RPMI8226 (cell line): ENCODE results near the gene PTPN20.

Experiments
- DNase-seq: peaks from one replicate; pipeline ENCODE4 v3.0.0-alpha.2; 2015

Gene PTPN20

DNA sequence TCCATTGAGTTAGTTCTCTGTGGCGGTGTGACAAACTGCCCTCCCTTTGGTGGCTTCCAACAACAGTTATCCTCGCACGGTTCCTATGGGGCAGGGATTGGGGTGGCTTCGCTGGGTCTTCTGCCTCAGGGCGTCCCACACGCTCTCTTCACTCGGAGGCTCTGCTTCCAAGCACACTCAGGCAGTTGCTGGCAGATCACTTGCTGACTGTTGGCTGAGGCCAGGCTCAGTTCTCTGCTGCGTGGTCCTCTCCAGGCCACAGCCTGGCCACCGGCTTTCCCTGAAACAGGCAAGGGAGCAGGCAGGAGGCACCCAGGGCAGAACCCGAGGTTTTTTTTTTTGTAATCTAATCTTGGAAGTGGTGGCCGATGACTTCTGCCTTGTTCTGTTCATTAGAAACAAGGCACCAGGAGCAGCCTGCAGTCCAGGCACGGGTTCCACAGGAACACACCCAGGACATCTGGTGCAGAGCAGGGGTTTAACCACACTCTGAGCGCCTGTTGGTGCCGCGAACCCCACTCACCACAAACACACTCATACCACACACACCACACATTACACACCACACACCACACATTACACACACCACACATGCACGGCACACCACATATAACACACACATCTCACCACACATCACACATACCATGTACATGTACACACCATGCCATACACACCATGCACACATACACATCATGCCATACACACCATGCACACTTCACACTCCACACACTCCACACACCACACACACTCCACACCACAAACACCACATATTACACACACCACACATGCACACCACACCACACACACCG lies 112.2 kb downstream of the PTPN20 start:
- no peak for DNase-seq

DNA sequence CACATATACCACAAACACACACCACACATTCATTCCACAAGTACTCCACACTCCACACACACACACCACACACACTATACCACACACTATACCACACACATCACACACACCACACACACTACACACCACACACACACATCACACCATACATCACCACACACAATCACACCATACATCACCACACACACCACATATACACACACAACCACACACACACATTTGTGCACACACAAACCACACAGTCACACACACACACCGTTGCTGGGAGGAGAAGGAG lies 112.8 kb downstream of the PTPN20 start:
- no peak for DNase-seq

DNA sequence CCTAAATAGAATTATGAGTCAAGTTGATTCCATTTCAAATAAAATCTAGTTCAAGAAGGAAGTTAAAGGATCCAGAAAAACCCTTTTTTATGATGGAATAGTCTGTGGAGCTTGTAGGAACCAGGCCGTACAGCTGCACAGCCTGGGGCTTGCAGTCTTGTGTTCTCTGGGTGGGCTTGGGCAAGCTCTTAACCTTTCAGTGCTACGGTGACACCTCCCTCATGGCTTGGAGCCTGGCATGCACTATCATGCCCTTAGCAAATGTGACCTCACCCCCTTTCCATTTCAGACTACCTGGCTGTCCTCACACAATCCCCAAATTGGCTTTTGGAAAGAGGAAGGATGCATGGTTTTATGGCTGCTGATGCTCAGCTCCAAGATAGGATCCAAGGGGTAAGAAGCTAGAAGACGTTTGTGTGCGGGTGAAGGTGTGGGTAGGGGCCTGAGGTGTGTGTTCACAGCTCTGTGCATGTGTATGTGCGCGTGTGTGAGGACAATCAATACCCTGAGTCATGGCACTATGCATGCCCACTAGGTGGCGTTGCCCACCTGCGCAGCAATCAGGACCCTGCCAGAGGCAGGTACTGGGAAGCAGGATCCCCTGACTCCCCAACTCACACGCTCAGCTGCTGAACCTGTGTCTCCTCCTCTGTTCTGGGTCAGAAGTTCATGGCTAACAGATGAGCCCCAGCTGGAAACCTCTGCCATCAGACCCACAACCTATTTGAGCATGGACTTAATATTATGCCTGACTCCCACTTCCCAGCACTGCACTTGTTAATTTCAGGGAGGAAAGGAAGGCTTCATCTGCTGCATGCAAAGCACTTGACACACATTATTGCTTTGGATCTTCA lies 113.4 kb downstream of the PTPN20 start:
- peak; percentile 68 for DNase-seq

DNA sequence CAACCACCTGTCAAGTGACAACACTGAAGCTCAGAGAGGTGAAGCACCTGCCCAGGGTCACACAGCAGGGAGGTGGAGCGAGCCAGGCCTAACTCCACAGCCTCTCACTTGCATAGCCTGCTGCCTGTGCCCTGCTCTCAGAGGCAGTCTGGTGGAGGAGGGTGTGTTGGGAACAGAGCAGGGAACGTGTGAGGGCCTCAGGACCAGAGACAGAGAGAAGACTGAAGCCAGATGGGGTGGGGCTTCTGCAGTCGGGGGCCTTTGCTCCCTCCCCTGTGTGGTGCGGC lies 114.0 kb downstream of the PTPN20 start:
- DNase-seq = no peak

DNA sequence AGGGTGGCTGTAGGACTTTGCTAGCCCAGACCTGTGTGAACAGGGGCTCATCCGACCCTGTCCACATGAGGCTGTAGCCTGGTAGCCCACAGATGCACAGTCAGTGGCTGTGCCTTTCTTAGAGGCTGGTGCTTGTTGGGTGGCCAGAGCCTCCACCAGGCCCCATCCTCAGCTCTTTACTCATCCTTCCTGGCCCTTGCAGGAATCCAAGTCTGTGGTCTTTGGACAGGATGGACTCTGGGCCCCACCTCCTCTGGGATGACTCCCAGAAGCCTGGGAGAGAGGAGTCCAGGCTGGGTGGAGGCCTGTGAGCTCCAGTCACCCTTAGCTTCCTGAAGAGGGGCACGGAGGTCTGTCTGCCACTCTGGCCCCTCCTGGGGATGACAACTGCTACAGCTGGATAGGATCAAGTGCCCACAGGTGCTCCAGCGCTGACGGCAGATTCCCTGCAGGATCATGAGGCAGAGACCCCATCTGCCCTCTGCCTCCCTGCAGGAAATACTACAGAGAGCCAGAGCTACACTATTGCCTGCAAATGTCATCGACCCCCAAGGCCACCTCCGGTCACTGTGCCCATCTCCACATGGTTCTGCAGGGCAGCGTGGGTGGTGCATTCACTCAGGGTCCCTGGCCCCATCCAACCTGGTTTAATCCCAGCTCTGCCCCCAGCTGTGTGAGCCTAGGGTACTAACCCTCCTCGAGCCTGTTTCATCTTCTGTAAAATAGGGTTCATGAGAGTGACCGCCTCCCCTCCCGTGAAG lies 114.5 kb downstream of the PTPN20 start:
- DNase-seq = no peak

DNA sequence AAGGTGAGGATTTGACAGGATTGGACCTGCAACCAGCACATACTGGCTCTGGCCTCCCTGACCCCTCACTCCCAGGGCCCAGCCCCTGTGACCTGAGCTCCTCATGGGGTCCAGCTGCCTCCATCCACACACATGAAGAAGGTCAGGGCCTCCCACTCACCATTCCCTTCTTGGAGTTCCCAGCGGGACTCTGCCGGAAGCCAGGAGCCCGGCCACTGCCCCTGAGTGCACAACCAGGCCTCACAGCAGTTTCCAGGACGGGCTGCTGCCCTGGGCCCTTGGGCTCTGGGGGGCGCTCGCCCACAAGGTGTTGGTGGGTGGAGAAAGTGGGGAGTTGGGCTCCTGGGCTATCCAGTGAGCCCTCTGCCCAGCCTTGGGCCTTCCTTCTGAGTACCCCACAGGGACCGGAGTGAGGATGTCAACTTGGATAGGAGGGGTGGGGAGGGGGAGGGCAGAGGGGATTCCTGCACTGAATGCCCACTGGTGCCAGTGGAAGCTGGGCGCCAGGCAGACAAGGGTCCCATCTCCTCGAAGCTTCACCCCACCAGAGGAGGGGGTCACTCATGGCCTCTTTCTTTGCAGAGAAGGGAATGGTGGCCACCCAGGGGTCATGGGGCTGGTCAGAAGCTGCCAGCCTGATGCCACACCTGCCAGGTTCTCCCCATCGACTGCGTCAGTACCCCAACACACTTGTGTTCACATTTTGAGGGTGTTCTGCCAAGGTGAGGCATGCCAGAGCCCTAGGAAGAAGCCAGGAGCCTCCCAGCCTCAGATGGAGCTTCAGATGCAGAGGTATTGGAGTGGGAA lies 115.3 kb downstream of the PTPN20 start:
- DNase-seq = no peak

DNA sequence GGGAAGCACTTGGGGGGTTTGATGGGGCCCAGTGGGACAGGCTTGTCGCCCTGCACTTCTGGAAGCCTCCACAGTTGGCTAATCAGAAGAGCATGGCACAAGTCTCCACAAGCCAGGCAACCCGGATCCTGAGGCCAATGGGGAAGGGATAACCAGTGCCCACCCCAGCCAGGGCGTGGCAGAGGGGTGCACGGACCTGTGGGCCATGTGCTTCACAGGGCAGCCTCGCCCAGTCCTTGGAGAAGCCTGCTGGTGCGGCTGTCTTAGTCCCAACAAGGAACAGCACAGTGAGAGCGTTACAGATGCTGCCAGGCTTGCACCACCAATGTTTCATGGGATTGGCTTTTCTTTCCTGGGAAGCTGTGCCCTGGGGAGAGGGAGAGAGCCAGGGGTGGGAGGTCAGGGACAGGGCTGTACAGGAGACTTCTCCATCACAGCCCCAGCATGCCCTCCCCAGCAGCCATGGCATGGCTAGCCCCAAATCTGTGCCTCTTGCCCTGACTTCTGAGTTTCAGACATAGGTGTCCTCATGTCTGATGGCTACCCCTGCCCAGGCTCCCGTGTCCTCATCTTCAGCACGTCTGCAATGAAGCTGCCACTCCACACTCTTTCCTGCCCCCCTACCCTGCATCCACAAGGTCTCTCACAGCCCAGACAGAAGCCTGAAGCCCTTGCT lies 116.0 kb downstream of the PTPN20 start:
- no peak for DNase-seq

DNA sequence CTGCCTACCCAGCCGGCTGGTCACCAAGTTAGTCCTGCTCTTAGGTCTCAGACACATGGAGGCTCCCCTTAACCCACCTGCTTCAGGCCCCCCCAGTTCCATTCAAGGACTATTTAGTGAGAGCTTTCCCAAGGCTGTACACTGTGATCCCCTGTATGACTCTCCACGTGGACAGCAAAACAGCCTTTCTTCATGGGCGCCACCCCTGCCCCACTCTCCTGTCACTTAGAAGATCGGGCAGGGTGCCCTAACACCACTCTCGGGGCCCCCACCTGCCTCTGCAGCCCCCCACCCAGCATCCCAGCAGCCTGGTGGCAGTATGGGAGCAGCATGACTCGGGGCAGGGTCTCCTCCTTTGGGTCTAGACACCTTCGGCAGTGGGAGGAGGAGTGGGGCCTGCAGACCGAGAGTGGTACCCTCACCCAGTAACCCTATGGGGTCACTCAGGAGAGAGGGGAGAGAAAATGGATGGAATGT lies 116.6 kb downstream of the PTPN20 start:
- DNase-seq = no peak

DNA sequence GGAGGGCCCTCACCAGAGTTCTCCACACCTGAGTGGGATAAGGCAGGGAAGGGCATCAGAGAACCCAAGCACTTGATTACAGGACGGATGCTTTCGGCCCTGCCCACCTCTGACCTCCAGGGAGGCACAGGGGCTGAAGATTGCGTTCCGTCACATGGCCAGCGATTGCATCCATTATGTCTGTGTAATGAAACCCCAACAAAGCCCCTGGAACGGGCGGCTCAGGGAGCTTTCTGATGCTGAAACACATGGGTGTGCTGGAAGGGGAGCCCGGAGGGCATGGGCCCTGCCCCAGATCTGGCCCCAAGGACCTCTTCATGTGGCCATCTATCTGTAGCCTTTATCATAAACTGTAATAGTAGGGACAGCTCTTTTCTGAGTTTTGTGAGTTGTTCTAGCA lies 117.2 kb downstream of the PTPN20 start:
- no peak for DNase-seq

DNA sequence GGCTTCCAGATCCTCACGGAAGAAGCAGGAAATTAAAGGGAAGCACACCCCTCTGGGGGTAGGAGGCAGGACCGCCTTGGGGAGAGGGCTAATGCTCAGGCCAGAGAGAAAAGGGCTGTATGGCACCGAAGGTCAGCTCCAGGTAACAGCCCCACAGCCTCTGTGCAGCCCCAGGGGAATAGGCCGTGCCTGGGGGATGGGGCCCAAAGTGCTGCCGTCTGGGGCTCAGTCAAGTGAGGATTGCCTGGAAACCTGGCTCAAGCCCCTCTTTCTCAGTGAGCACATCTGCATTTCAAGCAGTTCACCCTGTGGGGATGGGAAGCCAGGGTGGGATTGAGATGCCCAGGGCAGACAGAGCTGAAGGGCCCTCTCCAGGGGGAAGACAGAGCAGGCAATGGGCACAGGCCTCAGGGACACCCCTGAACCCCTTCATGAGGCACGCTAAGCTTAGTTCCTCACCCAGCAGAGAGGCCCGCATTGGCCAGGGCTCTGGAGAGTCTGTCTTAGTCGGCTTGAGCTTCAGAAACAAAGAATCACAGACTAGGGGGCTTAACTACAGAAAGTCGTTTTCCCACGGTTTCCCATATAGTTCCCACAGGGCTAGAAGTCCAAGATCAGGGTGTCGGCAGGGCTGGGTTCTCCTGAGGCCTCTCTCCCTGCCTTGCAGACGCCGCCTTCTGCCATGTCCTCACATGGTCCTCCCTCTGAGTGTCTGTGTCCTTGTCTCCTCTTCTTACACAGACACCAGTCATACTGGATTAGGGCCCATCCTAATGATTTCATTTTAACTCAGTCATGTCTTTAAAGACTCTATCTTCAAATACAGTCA lies 118.2 kb downstream of the PTPN20 start:
- DNase-seq = no peak

DNA sequence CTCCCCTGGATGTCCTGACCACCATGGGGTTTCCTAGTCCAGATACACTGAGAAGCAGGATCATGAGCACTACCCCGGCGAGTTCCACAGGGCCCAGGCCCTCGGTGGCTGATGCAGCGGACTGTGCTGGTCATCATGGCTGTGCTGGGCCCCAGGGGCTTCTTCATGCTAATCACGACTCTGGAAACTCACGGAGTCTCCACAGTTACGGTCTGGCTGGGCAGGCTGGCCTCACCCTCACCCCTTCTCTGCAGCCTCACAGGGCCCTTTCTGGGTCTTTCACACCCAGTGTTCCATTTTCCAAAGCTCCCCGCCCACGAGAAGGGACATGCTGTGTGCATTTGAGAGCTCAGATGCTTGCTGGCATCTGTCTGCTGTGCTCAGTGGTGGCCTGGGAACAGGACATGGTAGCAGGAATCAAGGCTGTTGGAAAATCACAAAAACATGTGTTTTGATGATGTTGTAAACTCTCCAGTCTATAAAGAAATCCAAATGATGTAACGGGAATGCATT lies 119.0 kb downstream of the PTPN20 start:
- DNase-seq = no peak

DNA sequence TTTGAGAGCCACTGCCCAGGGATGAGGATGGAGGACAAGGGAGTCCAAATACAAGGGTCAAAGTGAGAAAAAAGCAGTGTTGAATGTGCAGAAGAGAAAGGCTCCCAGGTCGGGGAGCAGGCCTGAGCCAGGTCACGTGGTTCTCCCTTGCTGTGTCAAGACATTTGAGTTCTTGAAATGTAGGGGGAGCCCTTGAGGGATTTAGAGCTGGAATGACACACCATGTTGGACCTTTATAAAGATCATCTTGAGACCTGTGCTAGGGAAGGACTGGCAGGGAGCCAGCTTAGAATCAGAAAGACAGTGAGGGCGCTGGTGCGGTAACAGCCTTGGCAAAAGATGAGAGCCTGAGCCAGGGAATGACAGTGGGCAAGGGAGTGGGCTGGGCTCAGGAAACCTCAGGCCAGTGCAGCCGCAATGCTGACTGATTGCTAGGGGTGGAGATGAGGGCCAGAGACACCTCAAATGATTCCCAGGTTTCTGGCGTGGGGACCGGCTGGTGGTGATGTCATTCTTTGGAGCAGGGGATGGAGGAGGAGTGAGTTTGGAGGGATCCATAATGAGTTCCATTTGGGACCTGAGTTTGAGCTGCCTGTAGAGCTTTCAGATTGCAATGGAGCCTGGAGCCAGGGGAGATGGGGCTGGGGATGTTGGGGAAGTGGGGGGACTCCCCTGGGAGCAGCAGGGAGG lies 120.1 kb downstream of the PTPN20 start:
- DNase-seq = peak; percentile 33

DNA sequence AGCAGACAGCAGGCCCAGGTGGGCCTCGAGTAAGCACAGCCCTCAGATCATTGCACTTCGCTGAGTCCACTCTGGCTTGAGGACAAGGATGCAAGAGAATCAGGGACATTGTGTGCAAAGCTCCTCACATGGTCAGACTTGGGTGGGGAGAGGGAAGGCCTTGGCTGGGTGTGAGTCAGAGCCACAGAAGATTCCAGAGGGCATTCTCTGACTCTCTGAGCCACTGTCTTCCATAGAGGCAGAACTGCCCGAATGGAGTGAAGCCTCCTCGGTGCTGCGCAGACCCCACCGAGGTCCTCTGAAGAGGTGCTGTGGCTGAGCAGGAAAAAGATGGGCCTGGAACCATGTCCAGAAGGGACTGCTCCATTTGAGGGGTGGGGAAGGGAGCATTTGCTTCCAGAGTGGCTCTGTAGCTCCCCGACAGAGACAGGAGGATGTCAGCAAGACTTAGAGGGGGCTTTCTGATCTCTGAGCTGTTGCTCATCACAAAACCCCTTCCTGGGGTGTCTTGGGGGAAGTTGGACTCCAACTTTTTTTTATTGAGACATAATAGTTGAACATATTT lies 120.8 kb downstream of the PTPN20 start:
- no peak for DNase-seq

DNA sequence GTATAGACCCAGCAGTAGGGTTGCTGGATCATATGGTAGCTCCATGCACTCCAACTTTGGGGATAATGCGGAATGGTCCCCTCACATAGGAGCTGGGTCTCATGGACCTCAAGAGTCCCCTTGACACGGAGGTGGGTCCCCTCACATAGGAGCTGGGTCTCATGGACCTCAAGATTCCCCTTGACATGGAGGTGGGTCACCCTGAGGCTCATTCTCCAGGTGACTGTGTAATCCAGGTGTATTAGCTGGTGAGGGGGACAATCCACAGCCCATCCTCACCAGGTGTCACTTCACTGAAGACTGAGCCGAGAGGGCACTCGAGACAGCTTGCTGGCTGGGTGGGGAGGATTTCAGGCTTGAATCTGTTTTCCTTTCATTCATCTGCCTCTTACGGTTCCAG lies 121.9 kb downstream of the PTPN20 start:
- DNase-seq = no peak

DNA sequence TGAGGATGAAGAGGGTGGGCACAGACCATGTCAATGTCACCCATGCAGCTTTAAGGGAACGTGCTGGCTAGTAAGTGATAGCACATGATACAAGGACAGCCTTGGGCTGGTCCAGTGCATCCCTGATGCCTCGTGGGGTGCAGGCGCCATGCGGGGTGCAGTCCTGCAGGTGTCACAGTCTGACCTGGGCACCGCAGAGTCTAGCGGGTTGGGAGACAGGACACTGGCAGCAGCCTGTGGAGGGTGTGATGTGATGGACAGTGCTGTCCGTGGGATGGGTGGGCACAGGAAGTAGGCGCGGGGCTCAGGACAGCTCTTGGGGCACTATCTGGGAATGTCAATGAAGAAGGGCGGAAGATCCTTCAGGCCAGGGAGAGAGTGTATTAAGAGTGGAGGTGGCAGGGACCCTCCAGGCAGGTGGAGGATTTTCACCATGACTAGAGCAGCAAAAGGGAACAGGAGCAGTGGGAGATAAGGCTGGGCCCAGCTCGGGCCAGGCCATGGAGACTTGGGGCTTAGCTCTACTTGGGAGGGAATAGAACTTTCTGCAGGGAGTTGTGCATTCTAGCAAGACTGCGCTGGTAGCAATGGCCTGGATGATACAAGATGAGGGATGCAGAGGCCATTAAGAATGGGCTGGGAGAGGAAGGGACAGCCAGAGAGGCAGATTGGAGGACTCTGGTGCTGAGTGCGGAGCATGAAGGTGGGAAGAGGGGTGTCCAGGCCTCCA lies 122.5 kb downstream of the PTPN20 start:
- no peak for DNase-seq

DNA sequence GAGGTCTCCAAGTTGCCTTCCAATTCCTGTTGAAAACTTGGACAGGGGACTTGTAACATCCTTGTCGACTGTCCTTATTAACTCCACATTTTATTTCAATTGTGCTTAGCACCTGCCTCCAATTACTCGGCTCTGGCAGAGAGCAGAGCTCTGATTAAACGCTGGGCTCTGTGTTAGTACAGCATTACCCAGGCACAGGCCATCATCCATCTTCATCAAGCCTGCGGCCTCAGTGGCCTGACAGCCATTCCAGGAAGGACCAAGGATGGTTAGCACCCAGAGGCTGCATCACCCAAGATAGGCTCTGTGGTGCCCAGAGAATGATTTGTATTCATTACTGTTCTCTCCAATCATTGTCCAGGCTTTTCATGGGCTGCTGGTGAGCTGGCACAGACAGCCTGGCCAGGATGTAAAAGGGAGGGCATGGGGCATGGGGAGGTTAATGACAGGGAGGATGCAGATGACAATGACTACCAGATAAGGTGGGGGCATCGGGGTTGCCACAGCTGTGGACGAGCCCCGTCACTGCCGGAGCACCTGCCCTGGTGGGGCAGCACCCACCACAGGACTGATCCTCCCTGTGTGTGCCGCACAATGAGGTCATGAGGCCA lies 123.3 kb downstream of the PTPN20 start:
- DNase-seq = no peak

DNA sequence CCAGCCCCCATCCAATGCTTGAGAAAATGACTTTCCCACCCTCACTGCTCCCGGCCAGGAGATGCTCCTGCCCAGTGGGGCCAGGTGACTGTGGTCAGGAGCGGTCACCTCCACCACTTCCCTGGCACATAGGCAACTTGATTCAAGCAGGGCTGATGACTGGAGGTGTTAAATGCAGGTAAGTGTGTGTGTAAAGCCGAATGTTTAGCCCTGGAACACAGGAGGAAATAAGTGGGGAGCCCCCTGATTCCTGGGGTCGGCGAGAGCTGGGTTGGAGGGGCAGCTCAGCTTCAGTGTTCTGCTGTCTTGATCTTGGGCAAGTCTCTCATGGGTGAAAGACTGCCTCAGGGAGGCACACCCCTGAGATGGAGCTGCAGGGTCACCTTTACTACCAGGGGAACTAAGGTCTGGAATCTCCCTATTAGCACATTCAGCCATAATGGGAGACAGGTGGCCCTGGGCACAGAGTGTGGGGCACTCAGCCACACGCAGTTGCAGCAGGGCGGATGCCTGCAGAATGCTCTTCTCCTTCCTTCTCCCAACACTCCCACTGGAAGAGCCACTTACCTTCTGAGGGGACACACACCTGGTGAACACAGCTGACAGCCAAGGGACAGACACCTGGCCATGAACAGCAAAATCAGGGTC lies 124.1 kb downstream of the PTPN20 start:
- DNase-seq = no peak

DNA sequence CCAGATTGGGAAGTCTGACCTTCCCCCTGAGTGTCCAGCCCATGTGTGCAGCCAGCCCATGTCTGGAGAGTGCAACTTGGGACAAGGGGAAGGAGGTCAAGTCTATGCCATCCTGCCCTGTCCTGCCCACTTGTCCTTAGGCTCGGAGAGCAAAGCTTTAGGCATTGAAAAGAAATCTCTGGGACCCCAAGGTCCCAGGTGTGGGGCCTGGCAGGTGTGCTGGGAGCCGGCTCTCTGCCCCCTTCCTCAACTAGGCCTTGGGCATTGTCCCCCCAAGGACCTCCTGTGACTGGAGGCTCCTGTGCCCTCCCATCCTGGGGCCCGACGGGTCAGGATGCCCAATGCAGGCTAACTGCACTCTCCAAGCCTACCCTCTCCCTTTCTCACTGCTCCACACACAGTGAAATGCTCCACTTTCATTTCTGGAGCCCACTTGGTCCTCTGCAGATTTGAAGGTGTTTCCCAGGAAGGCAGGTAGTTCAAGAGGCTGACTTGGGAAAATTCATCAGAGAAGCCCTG lies 124.7 kb downstream of the PTPN20 start:
- DNase-seq = no peak
